ENCODE data around the gene DDX55. TPM values are rescaled to one million over a fixed set of nuclear protein-coding genes. Genes with fewer than 3 reads are reported as not detected.

The DDX55 gene
- polyA plus RNA-seq, 6 donors from 2014 or later: 12.2 to 21.3 (median 15.4) TPM

GRCh38 chr12:123621619-123622530 is 20.0 kb downstream of the DDX55 start:
- no peaks in the 10 kb centered on the region for H3K27me3 Mint-ChIP-seq
- ATAC-seq (ENCODE audit: low read depth in 2 of 2) (no peak), DNase-seq (no peak)
- peaks cover 0 to 4% (median 3%) of the 10 kb centered on the region in 3 donors for H3K4me1 Mint-ChIP-seq
- H3K27ac Mint-ChIP-seq: no peak overlapping the region
- peaks cover 10 to 27% of the 10 kb centered on the region in 2 donors for H3K36me3 Mint-ChIP-seq
- H3K9me3 Mint-ChIP-seq: no peaks in the 10 kb centered on the region
- H3K4me3 Mint-ChIP-seq: no peak overlapping the region

GRCh38 chr12:123633379-123634141 is 31.7 kb downstream of the DDX55 start, which contains the start of the genes EIF2B1 and GTF2H3:
EIF2B1 (minus strand) TSS chr12:123633686; CDS start chr12:123633557, 129 bp downstream.
GTF2H3 (plus strand) TSS chr12:123633829; CDS start chr12:123633860, 31 bp downstream.
- H3K4me1 Mint-ChIP-seq: peaks cover 24 to 32% (median 27%) of the 10 kb centered on the region in 3 donors
- H3K36me3 Mint-ChIP-seq: peaks cover 5 to 13% of the 10 kb centered on the region in 2 donors
- H3K4me3 Mint-ChIP-seq: peak within 1 kb of the TSS; percentile 89 to 99 (median 98)
- H3K9me3 Mint-ChIP-seq: no peaks in the 10 kb centered on the region
- H3K27ac Mint-ChIP-seq: peak within 1 kb of the TSS; percentile 95 to 99 (median 98)
- peak; percentile 96 for DNase-seq
- H3K27me3 Mint-ChIP-seq: no peaks in the 10 kb centered on the region
- peak; percentile 96 to 98 for ATAC-seq (ENCODE audit: low read depth in 2 of 2)

- Mint-ChIP-seq H3K27me3 (no peaks in the 10 kb centered on the region), H3K9me3 (no peaks in the 10 kb centered on the region), H3K36me3 (peaks cover 5 to 13% of the 10 kb centered on the region in 2 donors), H3K27ac (peak overlapping the region; percentile 95 to 99 (median 98)), H3K4me3 (peak overlapping the region; percentile 89 to 99 (median 98)), H3K4me1 (peaks cover 24 to 32% (median 27%) of the 10 kb centered on the region in 3 donors)
- no peak for ATAC-seq (ENCODE audit: low read depth in 2 of 2)
- DNase-seq: no peak
Observed at GRCh38 chr12:123634142-123634561, 32.3 kb downstream of the DDX55 start.

- ATAC-seq (ENCODE audit: low read depth in 2 of 2) (no peak), DNase-seq (no peak)
- Mint-ChIP-seq H3K36me3 (peaks cover 0 to 10% of the 10 kb centered on the region in 2 donors), H3K4me1 (no peaks in the 10 kb centered on the region), H3K4me3 (no peak overlapping the region), H3K9me3 (no peaks in the 10 kb centered on the region), H3K27ac (no peak overlapping the region), H3K27me3 (no peaks in the 10 kb centered on the region)
Observed at GRCh38 chr12:123643911-123644310, 42.0 kb downstream of the DDX55 start.

- ATAC-seq (ENCODE audit: low read depth in 2 of 2): no peak
Observed at GRCh38 chr12:123645380-123645779, 43.5 kb downstream of the DDX55 start.

GRCh38 chr12:123645878-123646277 is 44.0 kb downstream of the DDX55 start:
- H3K27me3 Mint-ChIP-seq: no peaks in the 10 kb centered on the region
- peak overlapping the region in 1 of 6 donors; percentile 14 for H3K27ac Mint-ChIP-seq
- H3K4me1 Mint-ChIP-seq: no peaks in the 10 kb centered on the region
- H3K4me3 Mint-ChIP-seq: no peak overlapping the region
- no peak for DNase-seq
- no peak for ATAC-seq (ENCODE audit: low read depth in 2 of 2)
- H3K9me3 Mint-ChIP-seq: no peaks in the 10 kb centered on the region
- peaks cover 0 to 10% of the 10 kb centered on the region in 2 donors for H3K36me3 Mint-ChIP-seq

More at GRCh38 chr12:123645380-123645779, 43.5 kb downstream of the DDX55 start:
- Mint-ChIP-seq H3K4me1 (no peaks in the 10 kb centered on the region), H3K36me3 (peaks cover 0 to 10% of the 10 kb centered on the region in 2 donors), H3K27me3 (no peaks in the 10 kb centered on the region), H3K9me3 (no peaks in the 10 kb centered on the region), H3K4me3 (no peak overlapping the region), H3K27ac (no peak overlapping the region)
- DNase-seq: no peak

GRCh38 chr12:123648401-123648800 is 46.5 kb downstream of the DDX55 start:
- H3K27ac Mint-ChIP-seq: no peak overlapping the region
- no peaks in the 10 kb centered on the region for H3K9me3 Mint-ChIP-seq
- no peaks in the 10 kb centered on the region for H3K27me3 Mint-ChIP-seq
- no peaks in the 10 kb centered on the region for H3K4me1 Mint-ChIP-seq
- ATAC-seq (ENCODE audit: low read depth in 2 of 2) (no peak), DNase-seq (no peak)
- H3K4me3 Mint-ChIP-seq: no peak overlapping the region
- peaks cover 0 to 10% of the 10 kb centered on the region in 2 donors for H3K36me3 Mint-ChIP-seq

GRCh38 chr12:123654129-123654701 is 52.3 kb downstream of the DDX55 start:
- ATAC-seq (ENCODE audit: low read depth in 2 of 2): no peak
- H3K9me3 Mint-ChIP-seq: no peaks in the 10 kb centered on the region
- no peak for DNase-seq
- H3K4me1 Mint-ChIP-seq: peaks cover 0 to 13% (median 8%) of the 10 kb centered on the region in 3 donors
- H3K4me3 Mint-ChIP-seq: no peak overlapping the region
- H3K36me3 Mint-ChIP-seq: peaks cover 12 to 30% of the 10 kb centered on the region in 2 donors
- no peaks in the 10 kb centered on the region for H3K27me3 Mint-ChIP-seq
- peak overlapping the region in 2 of 6 donors; percentile 27 to 93 for H3K27ac Mint-ChIP-seq

GRCh38 chr12:123655420-123655819 is 53.5 kb downstream of the DDX55 start:
- DNase-seq: no peak
- H3K36me3 Mint-ChIP-seq: peaks cover 12 to 30% of the 10 kb centered on the region in 2 donors
- peak in 1 of 2 donors; percentile 55 for ATAC-seq (ENCODE audit: low read depth in 2 of 2)

GRCh38 chr12:123656392-123656791 is 54.5 kb downstream of the DDX55 start:
- DNase-seq: no peak
- H3K36me3 Mint-ChIP-seq: peaks cover 12 to 30% of the 10 kb centered on the region in 2 donors
- H3K4me3 Mint-ChIP-seq: no peak overlapping the region
- ATAC-seq (ENCODE audit: low read depth in 2 of 2): no peak
- H3K27me3 Mint-ChIP-seq: no peaks in the 10 kb centered on the region
- no peaks in the 10 kb centered on the region for H3K9me3 Mint-ChIP-seq
- H3K27ac Mint-ChIP-seq: peak overlapping the region in 2 of 6 donors; percentile 9 to 44
- H3K4me1 Mint-ChIP-seq: peaks cover 0 to 15% (median 13%) of the 10 kb centered on the region in 3 donors

More at GRCh38 chr12:123655420-123655819, 53.5 kb downstream of the DDX55 start:
- H3K27me3 Mint-ChIP-seq: no peaks in the 10 kb centered on the region
- H3K4me1 Mint-ChIP-seq: peaks cover 0 to 15% (median 13%) of the 10 kb centered on the region in 3 donors
- H3K27ac Mint-ChIP-seq: no peak overlapping the region
- peak overlapping the region in 1 of 8 donors; percentile 20 for H3K4me3 Mint-ChIP-seq
- no peaks in the 10 kb centered on the region for H3K9me3 Mint-ChIP-seq

GRCh38 chr12:123657211-123657610 is 55.3 kb downstream of the DDX55 start:
- peaks cover 12 to 30% of the 10 kb centered on the region in 2 donors for H3K36me3 Mint-ChIP-seq
- DNase-seq (no peak), ATAC-seq (ENCODE audit: low read depth in 2 of 2) (no peak)
- no peaks in the 10 kb centered on the region for H3K27me3 Mint-ChIP-seq
- H3K9me3 Mint-ChIP-seq: no peaks in the 10 kb centered on the region
- peak overlapping the region in 1 of 8 donors; percentile 36 for H3K4me3 Mint-ChIP-seq
- peak overlapping the region in 2 of 6 donors; percentile 57 to 76 for H3K27ac Mint-ChIP-seq
- peaks cover 0 to 15% (median 13%) of the 10 kb centered on the region in 3 donors for H3K4me1 Mint-ChIP-seq

GRCh38 chr12:123659996-123660727 is 58.3 kb downstream of the DDX55 start:
- H3K4me1 Mint-ChIP-seq: peaks cover 0 to 15% (median 8%) of the 10 kb centered on the region in 3 donors
- H3K9me3 Mint-ChIP-seq: no peaks in the 10 kb centered on the region
- H3K27me3 Mint-ChIP-seq: no peaks in the 10 kb centered on the region
- H3K36me3 Mint-ChIP-seq: peaks cover 12 to 19% of the 10 kb centered on the region in 2 donors
- peak overlapping the region in 2 of 6 donors; percentile 50 to 88 for H3K27ac Mint-ChIP-seq
- no peak overlapping the region for H3K4me3 Mint-ChIP-seq
- no peak for DNase-seq
- no peak for ATAC-seq (ENCODE audit: low read depth in 2 of 2)
